Measurements from ENCODE around the gene SEC63. TPM values are rescaled to one million over a fixed set of nuclear protein-coding genes. Genes with fewer than 3 reads are reported as not detected.
"Not testable (repeated sequence)": the region's sequence is repeated elsewhere in the genome, so short reads cannot be mapped to it uniquely, and the experiment has no call there.

Gene SEC63
- total RNA-seq, 2 donors from 2014 or later, result 65.7 to 74.8 TPM

- H3K27me3 ChIP-seq (ENCODE audit: control insufficient read depth, insufficient read depth, low read length, poor library complexity, severe bottlenecking), result no peaks in the 10 kb centered on the region
- H3K36me3 ChIP-seq (ENCODE audit: control insufficient read depth, insufficient read depth, low read length), result no peaks in the 10 kb centered on the region
- H3K4me3 Mint-ChIP-seq, result no peak overlapping the region
- peak overlapping the region; percentile 50 for H3K27ac ChIP-seq (ENCODE audit: low read depth, low read length)
- H3K9me3 ChIP-seq (ENCODE audit: control insufficient read depth, low read length), result no peaks in the 10 kb centered on the region
- peaks cover 7% of the 10 kb centered on the region for H3K27me3 Mint-ChIP-seq (ENCODE audit: insufficient read depth)
- H3K9me3 Mint-ChIP-seq, result peaks cover 4% of the 10 kb centered on the region
- H3K27ac Mint-ChIP-seq, result no peak overlapping the region
- H3K4me1 Mint-ChIP-seq, result peaks cover 15% of the 10 kb centered on the region
- TF ChIP-seq, protein P1, sequence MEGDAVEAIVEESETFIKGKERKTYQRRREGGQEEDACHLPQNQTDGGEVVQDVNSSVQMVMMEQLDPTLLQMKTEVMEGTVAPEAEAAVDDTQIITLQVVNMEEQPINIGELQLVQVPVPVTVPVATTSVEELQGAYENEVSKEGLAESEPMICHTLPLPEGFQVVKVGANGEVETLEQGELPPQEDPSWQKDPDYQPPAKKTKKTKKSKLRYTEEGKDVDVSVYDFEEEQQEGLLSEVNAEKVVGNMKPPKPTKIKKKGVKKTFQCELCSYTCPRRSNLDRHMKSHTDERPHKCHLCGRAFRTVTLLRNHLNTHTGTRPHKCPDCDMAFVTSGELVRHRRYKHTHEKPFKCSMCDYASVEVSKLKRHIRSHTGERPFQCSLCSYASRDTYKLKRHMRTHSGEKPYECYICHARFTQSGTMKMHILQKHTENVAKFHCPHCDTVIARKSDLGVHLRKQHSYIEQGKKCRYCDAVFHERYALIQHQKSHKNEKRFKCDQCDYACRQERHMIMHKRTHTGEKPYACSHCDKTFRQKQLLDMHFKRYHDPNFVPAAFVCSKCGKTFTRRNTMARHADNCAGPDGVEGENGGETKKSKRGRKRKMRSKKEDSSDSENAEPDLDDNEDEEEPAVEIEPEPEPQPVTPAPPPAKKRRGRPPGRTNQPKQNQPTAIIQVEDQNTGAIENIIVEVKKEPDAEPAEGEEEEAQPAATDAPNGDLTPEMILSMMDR (conservative IDR thresholded peaks at IDR 0.05), result no peak
- no peak overlapping the region for H3K9ac ChIP-seq (ENCODE audit: extremely low read depth, low read length, poor library complexity, severe bottlenecking)
- 42 to 67% methylated on average over 6 to 8 of the region's 9 CpGs for WGBS, 2 experiments (ENCODE audit: insufficient coverage in 1 of 2, insufficient read length in 1 of 2)
- no peaks in the 10 kb centered on the region for H3K36me3 Mint-ChIP-seq (ENCODE audit: low read depth)
- no peak overlapping the region for H3K4me3 ChIP-seq (ENCODE audit: low read length)
- H3K4me1 ChIP-seq (ENCODE audit: control insufficient read depth, insufficient read depth, low read length), result no peaks in the 10 kb centered on the region
- DNase-seq, result peak; percentile 63
Observed at GRCh38 chr6:108002365-108003221, 44.6 kb upstream of the SEC63 start.

GRCh38 chr6:108001696-108002231 is 43.8 kb upstream of the SEC63 start:
- Mint-ChIP-seq H3K27me3 (ENCODE audit: insufficient read depth) (peaks cover 7% of the 10 kb centered on the region), H3K9me3 (no peaks in the 10 kb centered on the region), H3K36me3 (ENCODE audit: low read depth) (no peaks in the 10 kb centered on the region), H3K4me3 (no peak overlapping the region), H3K27ac (no peak overlapping the region), H3K4me1 (peaks cover 15% of the 10 kb centered on the region)
- TF ChIP-seq, protein P1 (conservative IDR thresholded peaks at IDR 0.05), result no peak
- no peak overlapping the region for H3K27ac ChIP-seq (ENCODE audit: low read depth, low read length)
- H3K9ac ChIP-seq (ENCODE audit: extremely low read depth, low read length, poor library complexity, severe bottlenecking), result no peak overlapping the region
- H3K27me3 ChIP-seq (ENCODE audit: control insufficient read depth, insufficient read depth, low read length, poor library complexity, severe bottlenecking), result no peaks in the 10 kb centered on the region
- no peak for DNase-seq
- H3K4me1 ChIP-seq (ENCODE audit: control insufficient read depth, insufficient read depth, low read length), result no peaks in the 10 kb centered on the region
- no peak overlapping the region for H3K4me3 ChIP-seq (ENCODE audit: low read length)
- no peaks in the 10 kb centered on the region for H3K36me3 ChIP-seq (ENCODE audit: control insufficient read depth, insufficient read depth, low read length)
- no peaks in the 10 kb centered on the region for H3K9me3 ChIP-seq (ENCODE audit: control insufficient read depth, low read length)
- WGBS, 2 experiments (ENCODE audit: insufficient coverage in 1 of 2, insufficient read length in 1 of 2), result 94 to 100% methylated on average over 6 of the region's 7 CpGs

- 90 to 94% methylated on average over 2 to 5 of the region's 5 CpGs for WGBS, 2 experiments (ENCODE audit: insufficient coverage in 1 of 2, insufficient read length in 1 of 2)
- not testable (repeated sequence) for H3K4me3 Mint-ChIP-seq; DNase-seq; H3K27me3 Mint-ChIP-seq (ENCODE audit: insufficient read depth); H3K9me3 ChIP-seq (ENCODE audit: control insufficient read depth, low read length); H3K27ac Mint-ChIP-seq; H3K4me1 ChIP-seq (ENCODE audit: control insufficient read depth, insufficient read depth, low read length); H3K4me3 ChIP-seq (ENCODE audit: low read length); H3K9me3 Mint-ChIP-seq; H3K36me3 ChIP-seq (ENCODE audit: control insufficient read depth, insufficient read depth, low read length); H3K27ac ChIP-seq (ENCODE audit: low read depth, low read length); H3K36me3 Mint-ChIP-seq (ENCODE audit: low read depth); H3K9ac ChIP-seq (ENCODE audit: extremely low read depth, low read length, poor library complexity, severe bottlenecking); H3K27me3 ChIP-seq (ENCODE audit: control insufficient read depth, insufficient read depth, low read length, poor library complexity, severe bottlenecking)
- H3K4me1 Mint-ChIP-seq, result peaks cover 15% of the 10 kb centered on the region
Observed at GRCh38 chr6:108000259-108000658, 42.3 kb upstream of the SEC63 start.
